ENCODE results near the gene LILRB3.

GRCh38 chr19:54266133-54266532, 43.3 kb upstream of the LILRB3 start:
- no peak for TF ChIP-seq POLR2A (IDR thresholded peaks at IDR 0.05)
- peak; percentile 37 to 48 (median 40) for TF ChIP-seq CTCF (IDR thresholded peaks at IDR 0.05)

Measured in uterus (tissue), 2 donors.